HCT116 (cell line): Measurements from ENCODE around the gene RPL14. TPM values are rescaled to one million over a fixed set of nuclear protein-coding genes. Genes with fewer than 3 reads are reported as not detected.

Source experiments
- ATAC-seq: fragments of 200-7000 bp; cut with Tn5 transposase; 2 replicates; pipeline ENCODE4 v1.9.1; 2020; ENCODE audit warnings: mild to moderate bottlenecking, moderate library complexity
- BruUV-seq: library from RNA; stranded (reverse); fragments of 400-500 nt; replicated peaks from 2 replicates; lab custom pipeline; 2021; lab: Mats Ljungman, UMichigan
- CTCF ChIA-PET: fragments of 300-600 bp; sonication (Branson Sonifier 250); formaldehyde crosslinking; loops from one replicate; lab custom pipeline; 2021; ENCODE audit warnings: antibody characterized with exemption; lab: Charles Lee
- POLR2A ChIA-PET: fragments of 300-600, 350-600 bp; sonication (Branson Sonifier 250); formaldehyde crosslinking; loops from one replicate; lab custom pipeline; 2021; ENCODE audit warnings: antibody characterized with exemption; lab: Charles Lee
- RAD21 ChIA-PET, 2 experiments: fragments of 300-600 bp; sonication (Branson Sonifier 250); formaldehyde crosslinking; loops; one replicate each; lab custom pipeline; 2023; ENCODE audit warnings: low total read pairs in 2 of 2; ENCODE audit not compliant: uncharacterized antibody in 2 of 2, unreplicated experiment in 2 of 2, low non-redundant PET in 1 of 2; lab: Charles Lee
- DNase-seq: peaks from one replicate; pipeline ENCODE4 v3.0.0-alpha.2; 2010; ENCODE audit warnings: low read depth, low spot score
- H2AFZ ChIP-seq: fragments of 200-600 bp; shearing (Covaris generic), sonication (generic); 2 replicates; pipeline ENCODE4 v1.6.1; 2017; ENCODE audit warnings: low read depth, mixed run types, mixed read lengths, antibody characterized with exemption, low read length; ENCODE audit not compliant: poor library complexity, severe bottlenecking
- H3K27ac ChIP-seq: 2 replicates; pipeline ENCODE4 v1.5.1; 2012; ENCODE audit warnings: low read depth, low read length
- H3K27me3 ChIP-seq: fragments of 200-600 bp; sonication (generic); 2 replicates; pipeline ENCODE4 v1.6.1; 2016; ENCODE audit warnings: mixed run types, low read length, mixed read lengths; ENCODE audit not compliant: insufficient read depth
- H3K36me3 ChIP-seq, 2 experiments: fragments of 200-500 bp in 1 of 2; fragments of 200-600 bp in 1 of 2; sonication (Bioruptor generic) in 1 of 2; sonication (generic) in 1 of 2; 2 replicates each; pipeline versions ENCODE4 v1.5.1 to v1.6.1; 2014 to 2016; ENCODE audit warnings: low read length in 2 of 2, inconsistent platforms in 1 of 2, mixed read lengths in 1 of 2, mixed run types in 1 of 2; ENCODE audit not compliant: insufficient read depth in 2 of 2, control insufficient read depth in 1 of 2
- H3K4me1 ChIP-seq, 2 experiments: fragments of 200-600 bp in 1 of 2; sonication (generic) in 1 of 2; 2 replicates each; pipeline versions ENCODE4 v1.5.1 to v1.6.1; 2012 to 2017; ENCODE audit warnings: low read length in 2 of 2, inconsistent platforms in 1 of 2, mild to moderate bottlenecking in 1 of 2, mixed read lengths in 1 of 2, mixed run types in 1 of 2, moderate library complexity in 1 of 2; ENCODE audit not compliant: insufficient read depth in 2 of 2, control insufficient read depth in 1 of 2
- H3K4me2 ChIP-seq: fragments of 200-600 bp; sonication (generic); 2 replicates; pipeline ENCODE4 v1.6.1; 2017; ENCODE audit warnings: mixed run types, low read length, mixed read lengths
- H3K4me3 ChIP-seq, 2 experiments: fragments of 200-600 bp in 1 of 2; sonication (generic) in 1 of 2; replicated peaks in 1 of 2; 2 replicates each; pipeline ENCODE4 v1.5.1; 2011 to 2016; ENCODE audit warnings: low read length in 2 of 2, control low read depth in 1 of 2, low read depth in 1 of 2, mild to moderate bottlenecking in 1 of 2, mixed read lengths in 1 of 2, mixed run types in 1 of 2
- H3K79me2 ChIP-seq: fragments of 200-600 bp; sonication (generic); 2 replicates; pipeline ENCODE4 v1.6.1; 2017; ENCODE audit warnings: mild to moderate bottlenecking, mixed run types, low read length, moderate library complexity, mixed read lengths; ENCODE audit not compliant: insufficient read depth
- H3K9ac ChIP-seq: fragments of 200-600 bp; sonication (generic); 2 replicates; pipeline ENCODE4 v1.6.1; 2016; ENCODE audit warnings: low read length, mixed read lengths
- H3K9me2 ChIP-seq: fragments of 200-600 bp; sonication (generic), shearing (Covaris generic); 2 replicates; pipeline ENCODE4 v1.6.1; 2017; ENCODE audit warnings: mixed run types, mild to moderate bottlenecking, moderate library complexity; ENCODE audit not compliant: insufficient read depth
- H3K9me3 ChIP-seq, 2 experiments: fragments of 200-500 bp in 1 of 2; fragments of 200-600 bp in 1 of 2; sonication (Bioruptor generic) in 1 of 2; sonication (generic) in 1 of 2; 2 replicates each; pipeline ENCODE4 v1.6.1; 2014 to 2017; ENCODE audit warnings: low read length in 2 of 2, mixed read lengths in 2 of 2, inconsistent platforms in 1 of 2, low read depth in 1 of 2, mild to moderate bottlenecking in 1 of 2, mixed run types in 1 of 2, moderate library complexity in 1 of 2; ENCODE audit not compliant: control insufficient read depth in 1 of 2, insufficient read depth in 1 of 2
- H4K20me1 ChIP-seq: fragments of 200-600 bp; sonication (generic), shearing (Covaris generic); 2 replicates; pipeline ENCODE4 v1.6.1; 2017; ENCODE audit warnings: mixed run types, mild to moderate bottlenecking, moderate library complexity; ENCODE audit not compliant: insufficient read depth
- CBX3 ChIP-seq: IDR thresholded peaks from 2 replicates; pipeline ENCODE4 v1.6.1; 2012; ENCODE audit warnings: low read depth
- EZH2phosphoT487 ChIP-seq: fragments of 200-600 bp; IDR thresholded peaks from 2 replicates; pipeline ENCODE4 v1.6.1; 2018; ENCODE audit warnings: antibody characterized with exemption, borderline replicate concordance
- JUND ChIP-seq: IDR thresholded peaks from 2 replicates; pipeline ENCODE4 v1.6.1; 2012
- POLR2A ChIP-seq: IDR thresholded peaks from 2 replicates; pipeline ENCODE4 v1.7.0; 2011; ENCODE audit warnings: borderline replicate concordance; ENCODE audit not compliant: insufficient read depth, insufficient read length; ENCODE audit errors: extremely low read depth
- POLR2AphosphoS5 ChIP-seq: IDR thresholded peaks from 2 replicates; pipeline ENCODE4 v1.6.1; 2011; ENCODE audit warnings: mild to moderate bottlenecking, low read depth, low read length, moderate library complexity
- RAD21 ChIP-seq: IDR thresholded peaks from 2 replicates; pipeline ENCODE4 v1.6.1; 2012; ENCODE audit warnings: low read depth, mild to moderate bottlenecking
- SP1 ChIP-seq: IDR thresholded peaks from 2 replicates; pipeline ENCODE4 v1.6.1; 2012; ENCODE audit warnings: low read depth
- SRF ChIP-seq: IDR thresholded peaks from 2 replicates; pipeline ENCODE4 v1.6.1; 2012; ENCODE audit warnings: low read depth
- ZNF274 ChIP-seq: fragments of 200-500 bp; sonication (Bioruptor generic); IDR thresholded peaks from 2 replicates; pipeline ENCODE4 v1.6.1; 2014; ENCODE audit warnings: mild to moderate bottlenecking, low read depth, low read length, inconsistent platforms
- intact Hi-C: fragments of 100-400 bp; cut with micrococcal nuclease; formaldehyde crosslinking; loops from 2 replicates; pipeline ENCODE4 v1.10.0; 2022
- total RNA-seq: library from RNA; stranded (reverse); gene quantifications from one replicate; pipeline ENCODE4 v1.2.1, GENCODE V29; 2021; ENCODE audit not compliant: unreplicated experiment
- TF ChIP-seq, protein P1 (sequence below): IDR thresholded peaks from 2 replicates; pipeline ENCODE4 v1.6.1; 2012; ENCODE audit warnings: low read depth
- TF ChIP-seq, protein P2 (sequence below), 3 experiments: fragments of 200-600 bp in 1 of 3; sonication (generic) in 1 of 3; IDR thresholded peaks in 2 of 3; conservative IDR thresholded peaks in 1 of 3; 2 replicates each; pipeline ENCODE4 v1.5.1; 2012 to 2017; ENCODE audit warnings: low read depth in 2 of 3, low read length in 2 of 3, antibody characterized with exemption in 1 of 3, borderline replicate concordance in 1 of 3, control low read depth in 1 of 3, mild to moderate bottlenecking in 1 of 3, mixed read lengths in 1 of 3, mixed run types in 1 of 3, moderate library complexity in 1 of 3; ENCODE audit not compliant: insufficient read depth in 1 of 3
- TF ChIP-seq, protein P3 (sequence below): IDR thresholded peaks from 2 replicates; pipeline ENCODE4 v1.6.1; 2012

RPL14 gene
- total RNA-seq, 1 experiment from 2014 or later = 2,938 TPM

DNA sequence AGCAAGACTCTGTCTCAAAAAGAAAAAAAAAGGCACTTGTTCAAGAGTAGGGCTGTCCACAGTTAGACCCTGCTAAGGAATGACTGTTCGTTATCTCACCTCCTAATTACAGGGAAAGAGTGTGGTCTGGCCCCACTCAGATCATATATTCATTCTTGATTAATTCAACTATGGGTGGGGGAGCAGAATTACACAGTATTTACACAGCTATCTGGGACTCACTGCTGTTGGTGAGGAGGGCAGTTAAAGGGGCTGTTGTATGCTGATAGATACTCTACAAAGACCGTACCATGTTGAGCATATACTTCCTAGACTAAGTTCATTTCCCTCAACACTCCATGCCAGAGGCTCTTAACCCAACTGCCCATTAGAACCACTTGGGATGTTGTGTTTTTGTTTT, 44.9 kb downstream of the RPL14 start:
- Histone ChIP-seq H3K4me1 (peaks cover 11 to 29% of the 10 kb centered on the region in 2 experiments), H3K4me2 (no peak overlapping the region), H3K27me3 (no peaks in the 10 kb centered on the region), H3K9ac (no peak overlapping the region), H3K36me3 (no peaks in the 10 kb centered on the region), H3K27ac (no peak overlapping the region), H3K9me3 (no peaks in the 10 kb centered on the region), H2AFZ (no peak overlapping the region), H3K4me3 (no peak overlapping the region), H3K9me2 (no peaks in the 10 kb centered on the region), H3K79me2 (0 out of 2 replicates have a peak, but pooled peaks cover 4% of the 10 kb centered on the region), H4K20me1 (no peaks in the 10 kb centered on the region)
- no TSS peak for BruUV-seq
- ATAC-seq (no peak), DNase-seq (no peak)
- intact Hi-C loops = no loop called here
- POLR2A ChIA-PET = no interaction called here
- TF ChIP-seq, protein P1, sequence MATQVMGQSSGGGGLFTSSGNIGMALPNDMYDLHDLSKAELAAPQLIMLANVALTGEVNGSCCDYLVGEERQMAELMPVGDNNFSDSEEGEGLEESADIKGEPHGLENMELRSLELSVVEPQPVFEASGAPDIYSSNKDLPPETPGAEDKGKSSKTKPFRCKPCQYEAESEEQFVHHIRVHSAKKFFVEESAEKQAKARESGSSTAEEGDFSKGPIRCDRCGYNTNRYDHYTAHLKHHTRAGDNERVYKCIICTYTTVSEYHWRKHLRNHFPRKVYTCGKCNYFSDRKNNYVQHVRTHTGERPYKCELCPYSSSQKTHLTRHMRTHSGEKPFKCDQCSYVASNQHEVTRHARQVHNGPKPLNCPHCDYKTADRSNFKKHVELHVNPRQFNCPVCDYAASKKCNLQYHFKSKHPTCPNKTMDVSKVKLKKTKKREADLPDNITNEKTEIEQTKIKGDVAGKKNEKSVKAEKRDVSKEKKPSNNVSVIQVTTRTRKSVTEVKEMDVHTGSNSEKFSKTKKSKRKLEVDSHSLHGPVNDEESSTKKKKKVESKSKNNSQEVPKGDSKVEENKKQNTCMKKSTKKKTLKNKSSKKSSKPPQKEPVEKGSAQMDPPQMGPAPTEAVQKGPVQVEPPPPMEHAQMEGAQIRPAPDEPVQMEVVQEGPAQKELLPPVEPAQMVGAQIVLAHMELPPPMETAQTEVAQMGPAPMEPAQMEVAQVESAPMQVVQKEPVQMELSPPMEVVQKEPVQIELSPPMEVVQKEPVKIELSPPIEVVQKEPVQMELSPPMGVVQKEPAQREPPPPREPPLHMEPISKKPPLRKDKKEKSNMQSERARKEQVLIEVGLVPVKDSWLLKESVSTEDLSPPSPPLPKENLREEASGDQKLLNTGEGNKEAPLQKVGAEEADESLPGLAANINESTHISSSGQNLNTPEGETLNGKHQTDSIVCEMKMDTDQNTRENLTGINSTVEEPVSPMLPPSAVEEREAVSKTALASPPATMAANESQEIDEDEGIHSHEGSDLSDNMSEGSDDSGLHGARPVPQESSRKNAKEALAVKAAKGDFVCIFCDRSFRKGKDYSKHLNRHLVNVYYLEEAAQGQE = no peak
- TF ChIP-seq, protein P2, sequence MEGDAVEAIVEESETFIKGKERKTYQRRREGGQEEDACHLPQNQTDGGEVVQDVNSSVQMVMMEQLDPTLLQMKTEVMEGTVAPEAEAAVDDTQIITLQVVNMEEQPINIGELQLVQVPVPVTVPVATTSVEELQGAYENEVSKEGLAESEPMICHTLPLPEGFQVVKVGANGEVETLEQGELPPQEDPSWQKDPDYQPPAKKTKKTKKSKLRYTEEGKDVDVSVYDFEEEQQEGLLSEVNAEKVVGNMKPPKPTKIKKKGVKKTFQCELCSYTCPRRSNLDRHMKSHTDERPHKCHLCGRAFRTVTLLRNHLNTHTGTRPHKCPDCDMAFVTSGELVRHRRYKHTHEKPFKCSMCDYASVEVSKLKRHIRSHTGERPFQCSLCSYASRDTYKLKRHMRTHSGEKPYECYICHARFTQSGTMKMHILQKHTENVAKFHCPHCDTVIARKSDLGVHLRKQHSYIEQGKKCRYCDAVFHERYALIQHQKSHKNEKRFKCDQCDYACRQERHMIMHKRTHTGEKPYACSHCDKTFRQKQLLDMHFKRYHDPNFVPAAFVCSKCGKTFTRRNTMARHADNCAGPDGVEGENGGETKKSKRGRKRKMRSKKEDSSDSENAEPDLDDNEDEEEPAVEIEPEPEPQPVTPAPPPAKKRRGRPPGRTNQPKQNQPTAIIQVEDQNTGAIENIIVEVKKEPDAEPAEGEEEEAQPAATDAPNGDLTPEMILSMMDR (IDR thresholded peaks at IDR 0.05 in 2 of 3, conservative IDR thresholded peaks at IDR 0.05 in 1 of 3; ENCODE audit: borderline replicate concordance in 1 of 3, insufficient read depth in 1 of 3, low read depth in 2 of 3, low read length in 2 of 3) = no peak
- TF ChIP-seq POLR2AphosphoS5 (no peak), RAD21 (no peak), POLR2A (no peak), ZNF274 (no peak), JUND (no peak), CBX3 (no peak), SRF (no peak), EZH2phosphoT487 (no peak), SP1 (no peak)
- TF ChIP-seq, protein P3, sequence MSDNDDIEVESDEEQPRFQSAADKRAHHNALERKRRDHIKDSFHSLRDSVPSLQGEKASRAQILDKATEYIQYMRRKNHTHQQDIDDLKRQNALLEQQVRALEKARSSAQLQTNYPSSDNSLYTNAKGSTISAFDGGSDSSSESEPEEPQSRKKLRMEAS = no peak
- CTCF ChIA-PET = no interaction called here
- RAD21 ChIA-PET = no interaction called here
